Measurements from ENCODE around the gene PROK1. TPM values are rescaled to one million over a fixed set of nuclear protein-coding genes. Genes with fewer than 3 reads are reported as not detected.
A peak's percentile ranks its signal among the peaks of the same experiment; 100 is the strongest.
"Not testable (repeated sequence)": the region's sequence is repeated elsewhere in the genome, so short reads cannot be mapped to it uniquely, and the experiment has no call there.

Gene PROK1
- total RNA-seq = 0.69 to 1.3 TPM (median 0.95 TPM) in 3 replicates

GRCh38 chr1:110450929-110451328 lies at the start of gene PROK1:
PROK1 (plus strand) TSS chr1:110451149; CDS start chr1:110451217, 68 bp downstream.
- Mint-ChIP-seq H3K4me1 (peaks cover 4% of the 10 kb centered on the region), H3K27me3 (ENCODE audit: low read depth) (peaks cover 17% of the 10 kb centered on the region)

DNA sequence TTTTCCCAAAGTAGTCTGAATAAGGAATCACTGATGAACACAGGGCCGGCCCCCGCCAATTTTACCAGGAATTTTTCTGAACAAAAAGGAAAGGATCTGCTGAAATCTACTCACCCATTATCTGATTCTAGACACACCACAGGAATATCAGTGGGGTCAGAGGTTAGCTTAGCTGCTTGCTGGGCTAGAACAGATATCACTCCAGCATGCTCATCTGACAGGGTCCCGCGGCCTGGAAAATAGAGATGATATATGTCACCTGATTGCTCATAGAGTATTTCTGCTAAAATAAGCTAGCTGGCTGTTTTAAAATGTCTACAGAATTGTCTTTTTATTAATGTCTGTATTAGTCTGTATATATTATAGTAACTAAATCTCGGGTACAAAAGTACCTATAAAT lies 47.1 kb upstream of the PROK1 start:
- TF ChIP-seq, protein P1, sequence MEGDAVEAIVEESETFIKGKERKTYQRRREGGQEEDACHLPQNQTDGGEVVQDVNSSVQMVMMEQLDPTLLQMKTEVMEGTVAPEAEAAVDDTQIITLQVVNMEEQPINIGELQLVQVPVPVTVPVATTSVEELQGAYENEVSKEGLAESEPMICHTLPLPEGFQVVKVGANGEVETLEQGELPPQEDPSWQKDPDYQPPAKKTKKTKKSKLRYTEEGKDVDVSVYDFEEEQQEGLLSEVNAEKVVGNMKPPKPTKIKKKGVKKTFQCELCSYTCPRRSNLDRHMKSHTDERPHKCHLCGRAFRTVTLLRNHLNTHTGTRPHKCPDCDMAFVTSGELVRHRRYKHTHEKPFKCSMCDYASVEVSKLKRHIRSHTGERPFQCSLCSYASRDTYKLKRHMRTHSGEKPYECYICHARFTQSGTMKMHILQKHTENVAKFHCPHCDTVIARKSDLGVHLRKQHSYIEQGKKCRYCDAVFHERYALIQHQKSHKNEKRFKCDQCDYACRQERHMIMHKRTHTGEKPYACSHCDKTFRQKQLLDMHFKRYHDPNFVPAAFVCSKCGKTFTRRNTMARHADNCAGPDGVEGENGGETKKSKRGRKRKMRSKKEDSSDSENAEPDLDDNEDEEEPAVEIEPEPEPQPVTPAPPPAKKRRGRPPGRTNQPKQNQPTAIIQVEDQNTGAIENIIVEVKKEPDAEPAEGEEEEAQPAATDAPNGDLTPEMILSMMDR (IDR thresholded peaks at IDR 0.05; ENCODE audit: unreplicated experiment) = no peak
- H3K9me3 Mint-ChIP-seq = no peaks in the 10 kb centered on the region
- H3K36me3 Mint-ChIP-seq = peaks cover 6% of the 10 kb centered on the region
- no peak for DNase-seq (ENCODE audit: low spot score in 2 of 2, unreplicated experiment in 2 of 2)
- peaks cover 20% of the 10 kb centered on the region for H3K4me1 Mint-ChIP-seq
- no peak overlapping the region for H3K27ac Mint-ChIP-seq
- no peak overlapping the region for H3K4me3 Mint-ChIP-seq
- no peaks in the 10 kb centered on the region for H3K27me3 Mint-ChIP-seq (ENCODE audit: low read depth)

More at GRCh38 chr1:110450929-110451328, at the start of gene PROK1:
- H3K9me3 Mint-ChIP-seq = no peaks in the 10 kb centered on the region
- DNase-seq (ENCODE audit: low spot score in 2 of 2, unreplicated experiment in 2 of 2) = no peak
- H3K4me3 Mint-ChIP-seq = no peak within 1 kb of the TSS
- TF ChIP-seq, protein P1 (IDR thresholded peaks at IDR 0.05; ENCODE audit: unreplicated experiment) = no peak
- no peak within 1 kb of the TSS for H3K27ac Mint-ChIP-seq
- no peaks in the 10 kb centered on the region for H3K36me3 Mint-ChIP-seq

DNA sequence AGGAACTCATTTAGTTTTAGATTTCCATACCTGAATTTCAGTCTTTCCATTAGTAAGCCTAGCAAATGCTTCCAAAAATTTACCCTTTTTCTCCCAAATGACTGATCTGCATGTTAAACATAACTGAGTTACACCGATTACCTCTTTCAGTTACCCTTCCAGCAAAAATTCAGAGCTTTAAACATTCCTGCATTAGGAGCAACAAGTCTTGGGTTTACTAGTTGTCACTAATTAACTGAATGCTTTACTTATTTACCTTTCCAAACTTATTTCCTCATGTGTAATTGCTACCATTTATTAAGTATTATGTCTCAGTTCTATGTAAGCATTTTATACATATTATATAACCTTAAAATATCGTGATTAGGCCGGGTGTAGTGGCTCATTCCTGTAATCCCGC lies 46.5 kb upstream of the PROK1 start:
- TF ChIP-seq, protein P1 (IDR thresholded peaks at IDR 0.05; ENCODE audit: unreplicated experiment) = no peak
- no peaks in the 10 kb centered on the region for H3K9me3 Mint-ChIP-seq
- H3K4me1 Mint-ChIP-seq = peaks cover 23% of the 10 kb centered on the region
- peaks cover 4% of the 10 kb centered on the region for H3K36me3 Mint-ChIP-seq
- H3K4me3 Mint-ChIP-seq = no peak overlapping the region
- H3K27me3 Mint-ChIP-seq (ENCODE audit: low read depth) = no peaks in the 10 kb centered on the region
- H3K27ac Mint-ChIP-seq = no peak overlapping the region
- no peak for DNase-seq (ENCODE audit: low spot score in 2 of 2, unreplicated experiment in 2 of 2)

DNA sequence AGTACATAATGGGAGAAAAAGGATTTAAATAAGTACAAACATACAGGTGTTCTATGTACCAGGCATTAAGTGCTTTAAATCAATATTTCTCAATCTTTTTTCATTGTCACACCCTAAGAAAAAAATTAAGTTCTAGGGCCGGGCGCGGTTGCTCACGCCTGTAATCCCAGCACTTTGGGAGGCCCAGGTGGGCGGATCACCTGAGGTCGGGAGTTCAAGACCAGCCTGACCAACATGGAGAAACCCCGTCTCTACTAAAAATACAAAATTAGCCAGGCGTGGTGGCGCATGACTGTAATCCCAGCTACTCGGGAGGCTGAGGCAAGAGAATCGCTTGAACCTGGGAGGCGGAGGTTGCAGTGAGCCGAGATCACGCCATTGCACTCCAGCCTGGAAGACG lies 44.5 kb upstream of the PROK1 start:
- peaks cover 23% of the 10 kb centered on the region for H3K4me1 Mint-ChIP-seq
- not testable (repeated sequence) for DNase-seq (ENCODE audit: low spot score in 2 of 2, unreplicated experiment in 2 of 2); H3K9me3 Mint-ChIP-seq; H3K36me3 Mint-ChIP-seq; H3K27me3 Mint-ChIP-seq (ENCODE audit: low read depth)
- peak overlapping the region; percentile 98 for H3K4me3 Mint-ChIP-seq
- peak overlapping the region; percentile 99 for H3K27ac Mint-ChIP-seq

DNA sequence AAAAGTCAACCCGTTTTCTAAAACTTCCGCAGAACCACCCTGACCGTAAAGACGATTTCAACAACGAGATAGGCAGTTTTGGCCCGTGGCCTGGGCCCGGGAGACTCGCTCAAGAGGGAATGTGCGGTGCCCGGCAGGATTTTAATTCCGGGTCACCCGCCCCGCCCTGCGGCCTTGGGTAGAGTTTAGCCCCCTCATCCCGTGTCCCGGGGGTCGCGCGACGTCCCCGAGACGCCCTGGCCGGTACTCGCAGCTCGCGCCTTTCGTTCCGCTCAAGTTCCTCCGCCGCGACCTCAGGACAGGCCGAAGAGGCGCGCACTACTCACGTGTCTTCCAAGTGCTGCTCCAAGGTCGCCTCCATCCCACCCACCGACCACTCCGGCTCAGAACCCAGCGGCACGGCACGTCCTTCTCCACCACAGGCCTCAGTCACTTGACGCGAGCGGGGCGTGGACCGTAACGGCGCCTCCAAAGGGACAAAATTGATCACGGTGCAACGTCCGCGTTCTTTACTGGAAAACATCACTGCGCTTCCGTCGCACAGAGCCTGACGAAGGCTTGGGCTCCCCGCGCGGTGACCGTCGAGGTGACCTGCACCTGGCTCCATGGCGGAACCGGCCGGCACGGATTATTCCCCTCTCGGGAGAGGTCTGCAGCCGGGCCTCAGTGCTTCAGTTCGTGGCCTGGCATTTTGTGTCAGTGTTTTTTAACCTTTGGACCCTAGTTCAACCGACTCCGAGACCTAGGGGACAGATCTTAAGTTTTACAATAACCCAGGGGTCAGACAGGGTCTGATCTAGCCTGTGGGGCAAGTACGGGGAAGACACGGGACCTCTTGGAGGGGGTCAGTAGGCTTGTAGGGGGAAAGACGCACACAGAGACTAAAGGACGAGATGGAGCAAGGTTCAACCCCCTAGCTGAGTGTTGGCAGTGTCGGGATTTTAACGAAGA lies 43.4 kb upstream of the PROK1 start, which contains the start of gene LAMTOR5:
Gene LAMTOR5, minus strand, starts transcription at position 435 of the 951 bp plus-strand sequence. Its CDS starts 74 bp downstream, at position 361.
- DNase-seq (ENCODE audit: low spot score in 2 of 2, unreplicated experiment in 2 of 2) = peak; percentile 66 to 85
- peak within 1 kb of the TSS; percentile 99 for H3K27ac Mint-ChIP-seq
- TF ChIP-seq, protein P1 (IDR thresholded peaks at IDR 0.05; ENCODE audit: unreplicated experiment) = no peak
- H3K4me1 Mint-ChIP-seq = peaks cover 24% of the 10 kb centered on the region
- no peaks in the 10 kb centered on the region for H3K27me3 Mint-ChIP-seq (ENCODE audit: low read depth)
- H3K4me3 Mint-ChIP-seq = peak within 1 kb of the TSS; percentile 98
- no peaks in the 10 kb centered on the region for H3K9me3 Mint-ChIP-seq
- H3K36me3 Mint-ChIP-seq = no peaks in the 10 kb centered on the region

GRCh38 chr1:110408488-110408887 lies 42.5 kb upstream of the PROK1 start:
- no peak for DNase-seq (ENCODE audit: low spot score in 2 of 2, unreplicated experiment in 2 of 2)
- H3K27me3 Mint-ChIP-seq (ENCODE audit: low read depth) = no peaks in the 10 kb centered on the region
- TF ChIP-seq, protein P1 (IDR thresholded peaks at IDR 0.05; ENCODE audit: unreplicated experiment) = no peak
- H3K4me1 Mint-ChIP-seq = peaks cover 33% of the 10 kb centered on the region
- no peaks in the 10 kb centered on the region for H3K9me3 Mint-ChIP-seq
- H3K36me3 Mint-ChIP-seq = no peaks in the 10 kb centered on the region
- H3K4me3 Mint-ChIP-seq = peak overlapping the region; percentile 98
- peak overlapping the region; percentile 47 for H3K27ac Mint-ChIP-seq

Measured in mesothelial cell of epicardium (in vitro differentiated cells).